Stimulated activated CD4-positive, alpha-beta T cell treated with anti-CD3 and anti-CD28 coated beads, Interleukin-12 subunit alpha, Interleukin-12 subunit beta, amount 100 ng/mL, for 48 hours (primary cell): ENCODE results near the gene ACAD8.

Source experiments
- DNase-seq, 3 donors: peaks; one replicate each; pipeline ENCODE4 v3.0.0-alpha.2; 2020; ENCODE audit warnings: low read depth in 2 of 3, low spot score in 1 of 3

ACAD8 gene

GRCh38 chr11:134288486-134288885, 35.1 kb downstream of the ACAD8 start:
- no peak for DNase-seq

- DNase-seq = no peak
Measured at GRCh38 chr11:134289167-134289566, 35.8 kb downstream of the ACAD8 start.

GRCh38 chr11:134289789-134290188, 36.4 kb downstream of the ACAD8 start:
- DNase-seq = no peak

- DNase-seq = no peak
Measured at GRCh38 chr11:134290646-134291045, 37.3 kb downstream of the ACAD8 start.

- no peak for DNase-seq
Measured at GRCh38 chr11:134291196-134291595, 37.8 kb downstream of the ACAD8 start.

GRCh38 chr11:134292661-134293060, 39.3 kb downstream of the ACAD8 start:
- DNase-seq = no peak

- no peak for DNase-seq
Measured at GRCh38 chr11:134293119-134294113, 40.0 kb downstream of the ACAD8 start.

GRCh38 chr11:134294664-134295063, 41.3 kb downstream of the ACAD8 start:
- DNase-seq = no peak

- no peak for DNase-seq
Measured at GRCh38 chr11:134312223-134312622, 58.9 kb downstream of the ACAD8 start.

GRCh38 chr11:134312807-134313206, 59.4 kb downstream of the ACAD8 start:
- no peak for DNase-seq

- DNase-seq = no peak
Measured at GRCh38 chr11:134313379-134313778, 60.0 kb downstream of the ACAD8 start.

GRCh38 chr11:134313821-134314607, 60.6 kb downstream of the ACAD8 start:
- no peak for DNase-seq
